CD1c-positive myeloid dendritic cell (primary cell): ENCODE data around the gene ANKS4B.
"Not testable (repeated sequence)": the region's sequence is repeated elsewhere in the genome, so short reads cannot be mapped to it uniquely, and the experiment has no call there.

Experiments
- DNase-seq: peaks from one replicate; pipeline ENCODE4 v3.0.0-alpha.2; 2016; ENCODE audit errors: extremely low spot score

ANKS4B gene

GRCh38 chr16:21233521-21234150 lies at the start of gene ANKS4B:
Gene ANKS4B, plus strand, starts transcription at chr16:21233699. Its CDS starts 39 bp downstream, at chr16:21233738.
- no peak for DNase-seq

- no peak for DNase-seq
Measured at GRCh38 chr16:21183995-21184394, 49.5 kb upstream of the ANKS4B start.

- DNase-seq: peak; percentile 25
Measured at GRCh38 chr16:21184834-21185233, 48.7 kb upstream of the ANKS4B start.

GRCh38 chr16:21185659-21186325 lies 47.7 kb upstream of the ANKS4B start:
- DNase-seq: no peak

- DNase-seq: no peak
Measured at GRCh38 chr16:21186326-21186691, 47.2 kb upstream of the ANKS4B start.

- no peak for DNase-seq
Measured at GRCh38 chr16:21189311-21189710, 44.2 kb upstream of the ANKS4B start.

GRCh38 chr16:21190013-21190412 lies 43.5 kb upstream of the ANKS4B start:
- no peak for DNase-seq

GRCh38 chr16:21190599-21190998 lies 42.9 kb upstream of the ANKS4B start:
- DNase-seq: peak; percentile 2

GRCh38 chr16:21192991-21193390 lies 40.5 kb upstream of the ANKS4B start:
- no peak for DNase-seq

GRCh38 chr16:21194771-21195301 lies 38.7 kb upstream of the ANKS4B start:
- peak; percentile 4 for DNase-seq

GRCh38 chr16:21195330-21195729 lies 38.2 kb upstream of the ANKS4B start:
- not testable (repeated sequence) for DNase-seq

GRCh38 chr16:21197112-21197511 lies 36.4 kb upstream of the ANKS4B start:
- no peak for DNase-seq

- DNase-seq: no peak
Measured at GRCh38 chr16:21197621-21198020, 35.9 kb upstream of the ANKS4B start.

- DNase-seq: no peak
Measured at GRCh38 chr16:21199607-21200218, 33.8 kb upstream of the ANKS4B start.

- no peak for DNase-seq
Measured at GRCh38 chr16:21203155-21203797, 30.2 kb upstream of the ANKS4B start.

GRCh38 chr16:21205303-21205702 lies 28.2 kb upstream of the ANKS4B start:
- DNase-seq: no peak

- no peak for DNase-seq
Measured at GRCh38 chr16:21206550-21206949, 26.9 kb upstream of the ANKS4B start.

GRCh38 chr16:21208446-21209230 lies 24.9 kb upstream of the ANKS4B start:
- DNase-seq: no peak

- DNase-seq: no peak
Measured at GRCh38 chr16:21211486-21211885, 22.0 kb upstream of the ANKS4B start, which contains the start of gene ZP2. Gene ZP2, minus strand, starts transcription at chr16:21211574. Its CDS starts 27 bp downstream, at chr16:21211547.

- DNase-seq: no peak
Measured at GRCh38 chr16:21214086-21214485, 19.4 kb upstream of the ANKS4B start.

- no peak for DNase-seq
Measured at GRCh38 chr16:21217121-21217520, 16.4 kb upstream of the ANKS4B start.

- DNase-seq: no peak
Measured at GRCh38 chr16:21218153-21218552, 15.3 kb upstream of the ANKS4B start.
